CD4-positive, alpha-beta T cell (primary cell): ENCODE measurements around the gene UQCRHL. TPM values are rescaled to one million over a fixed set of nuclear protein-coding genes. Genes with fewer than 3 reads are reported as not detected.

Experiments used
- ATAC-seq: fragments of 200-7000 bp; cut with Tn5 transposase; one replicate; pipeline ENCODE4 v1.10.0; 2022; ENCODE audit warnings: mild to moderate bottlenecking; ENCODE audit not compliant: poor library complexity
- CTCF ChIA-PET: fragments of 350-600 bp; sonication (Branson Sonifier 250); formaldehyde crosslinking; loops from one replicate; lab custom pipeline; 2021; ENCODE audit warnings: antibody characterized with exemption, inconsistent platforms; lab: Charles Lee
- POLR2A ChIA-PET: fragments of 350-600 bp; sonication (Branson Sonifier 250); formaldehyde crosslinking; loops from one replicate; lab custom pipeline; 2021; ENCODE audit warnings: antibody characterized with exemption, inconsistent platforms; lab: Charles Lee
- DNase-seq, 14 experiments: peaks; one replicate each; pipeline ENCODE4 v3.0.0-alpha.2; 2013 to 2020; ENCODE audit warnings: mixed read lengths in 2 of 14
- H3K27ac ChIP-seq, 2 donors: one replicate each; pipeline versions ENCODE4 v1.5.1 to v1.7.0; 2013; ENCODE audit warnings: low read length in 2 of 2, low read depth in 1 of 2, mild to moderate bottlenecking in 1 of 2
- H3K27me3 ChIP-seq, 2 experiments: 1 replicate in 1 of 2; 2 replicates in 1 of 2; pipeline versions ENCODE4 v1.6.1 to v1.7.0; 2013; ENCODE audit warnings: low read length in 2 of 2, control low read depth in 1 of 2, mild to moderate bottlenecking in 1 of 2, moderate library complexity in 1 of 2; ENCODE audit not compliant: insufficient read depth in 2 of 2, control insufficient read depth in 1 of 2
- H3K36me3 ChIP-seq: one replicate; pipeline ENCODE4 v1.6.1; 2013; ENCODE audit warnings: low read length, control low read depth; ENCODE audit not compliant: insufficient read depth
- H3K4me1 ChIP-seq: one replicate; pipeline ENCODE4 v1.6.1; 2013; ENCODE audit warnings: low read length, control low read depth; ENCODE audit not compliant: insufficient read depth
- H3K4me3 ChIP-seq: one replicate; pipeline ENCODE4 v1.5.1; 2013; ENCODE audit warnings: mild to moderate bottlenecking, low read length, moderate library complexity
- H3K9me3 ChIP-seq, 2 experiments: 1 replicate in 1 of 2; 2 replicates in 1 of 2; pipeline versions ENCODE4 v1.6.1 to v1.7.0; 2013; ENCODE audit warnings: low read length in 2 of 2, mild to moderate bottlenecking in 2 of 2, control low read depth in 1 of 2, moderate library complexity in 1 of 2; ENCODE audit not compliant: control insufficient read depth in 1 of 2, insufficient read depth in 1 of 2
- H3K27ac Mint-ChIP-seq: one replicate; pipeline ENCODE4 v1.8.0; 2020; ENCODE audit warnings: mixed read lengths
- H3K27me3 Mint-ChIP-seq: one replicate; pipeline ENCODE4 v1.8.0; 2021; ENCODE audit warnings: mixed read lengths
- H3K36me3 Mint-ChIP-seq: one replicate; pipeline ENCODE4 v1.8.0; 2021; ENCODE audit warnings: low read depth, mixed read lengths
- H3K4me1 Mint-ChIP-seq: one replicate; pipeline ENCODE4 v1.8.0; 2021; ENCODE audit warnings: low read depth, mixed read lengths
- H3K4me3 Mint-ChIP-seq: one replicate; pipeline ENCODE4 v1.8.0; 2020; ENCODE audit warnings: mild to moderate bottlenecking, mixed read lengths
- H3K9me3 Mint-ChIP-seq: one replicate; pipeline ENCODE4 v1.8.0; 2020; ENCODE audit warnings: mixed read lengths
- intact Hi-C, 2 experiments: fragments of 100-400 bp; cut with DNase I in 1 of 2; cut with micrococcal nuclease in 1 of 2; formaldehyde crosslinking; loops; one replicate each; pipeline versions ENCODE4 v1.15.1 to v1.9.0; 2023 to 2025; cut with DNase I, micrococcal nuclease
- total RNA-seq, 174 experiments: library from RNA in 2 of 174; stranded (reverse) in 2 of 174; gene quantifications; one replicate each; pipeline ENCODE4 v1.2.3 and lab custom pipeline; 2021 to 2026
- TF ChIP-seq, protein P1 (sequence below): fragments of 200-600 bp; IDR thresholded peaks from one replicate; pipeline ENCODE4 v1.8.0; 2022; ENCODE audit warnings: antibody characterized with exemption, mild to moderate bottlenecking

Gene UQCRHL
- total RNA-seq, 2 experiments from 2014 or later, result 0.25 to 0.69 TPM

DNA sequence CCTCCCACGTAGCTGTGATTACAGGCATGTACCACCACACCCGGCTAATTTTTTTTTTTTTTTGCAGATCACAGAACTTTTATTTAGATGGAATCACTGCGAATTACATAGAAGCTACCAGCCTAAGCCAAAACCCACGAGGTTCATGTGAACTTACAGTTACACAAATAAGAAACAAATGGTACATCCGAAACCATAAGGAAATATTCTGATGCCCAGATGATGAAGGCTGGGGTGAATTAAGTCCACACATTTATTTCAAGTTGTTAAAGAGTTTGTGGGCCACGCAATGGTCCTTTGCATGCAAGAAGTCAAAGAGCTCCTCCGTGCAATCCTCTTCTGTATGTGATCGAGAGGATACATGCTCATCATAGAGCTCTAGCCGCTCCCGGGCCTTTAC is 328 bp downstream of the UQCRHL start:
- no peaks in the 10 kb centered on the region for H3K36me3 ChIP-seq
- no peaks in the 10 kb centered on the region for H3K4me1 Mint-ChIP-seq
- H3K4me3 Mint-ChIP-seq, result no peak overlapping the region
- intact Hi-C loops, result no loop called here
- H3K4me3 ChIP-seq, result no peak overlapping the region
- CTCF ChIA-PET, result no interaction called here
- H3K9me3 ChIP-seq, result no peaks in the 10 kb centered on the region
- peaks cover 2% of the 10 kb centered on the region for H3K4me1 ChIP-seq
- peaks cover 0 to 2% of the 10 kb centered on the region in 2 experiments for H3K27me3 ChIP-seq
- ATAC-seq (no peak), DNase-seq (no peak)
- POLR2A ChIA-PET, result no interaction called here
- no peaks in the 10 kb centered on the region for H3K36me3 Mint-ChIP-seq
- peaks cover 6% of the 10 kb centered on the region for H3K27me3 Mint-ChIP-seq
- no peak overlapping the region for H3K27ac Mint-ChIP-seq
- H3K27ac ChIP-seq, result no peak overlapping the region
- H3K9me3 Mint-ChIP-seq, result no peaks in the 10 kb centered on the region
- TF ChIP-seq, protein P1, sequence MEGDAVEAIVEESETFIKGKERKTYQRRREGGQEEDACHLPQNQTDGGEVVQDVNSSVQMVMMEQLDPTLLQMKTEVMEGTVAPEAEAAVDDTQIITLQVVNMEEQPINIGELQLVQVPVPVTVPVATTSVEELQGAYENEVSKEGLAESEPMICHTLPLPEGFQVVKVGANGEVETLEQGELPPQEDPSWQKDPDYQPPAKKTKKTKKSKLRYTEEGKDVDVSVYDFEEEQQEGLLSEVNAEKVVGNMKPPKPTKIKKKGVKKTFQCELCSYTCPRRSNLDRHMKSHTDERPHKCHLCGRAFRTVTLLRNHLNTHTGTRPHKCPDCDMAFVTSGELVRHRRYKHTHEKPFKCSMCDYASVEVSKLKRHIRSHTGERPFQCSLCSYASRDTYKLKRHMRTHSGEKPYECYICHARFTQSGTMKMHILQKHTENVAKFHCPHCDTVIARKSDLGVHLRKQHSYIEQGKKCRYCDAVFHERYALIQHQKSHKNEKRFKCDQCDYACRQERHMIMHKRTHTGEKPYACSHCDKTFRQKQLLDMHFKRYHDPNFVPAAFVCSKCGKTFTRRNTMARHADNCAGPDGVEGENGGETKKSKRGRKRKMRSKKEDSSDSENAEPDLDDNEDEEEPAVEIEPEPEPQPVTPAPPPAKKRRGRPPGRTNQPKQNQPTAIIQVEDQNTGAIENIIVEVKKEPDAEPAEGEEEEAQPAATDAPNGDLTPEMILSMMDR, result no peak

DNA sequence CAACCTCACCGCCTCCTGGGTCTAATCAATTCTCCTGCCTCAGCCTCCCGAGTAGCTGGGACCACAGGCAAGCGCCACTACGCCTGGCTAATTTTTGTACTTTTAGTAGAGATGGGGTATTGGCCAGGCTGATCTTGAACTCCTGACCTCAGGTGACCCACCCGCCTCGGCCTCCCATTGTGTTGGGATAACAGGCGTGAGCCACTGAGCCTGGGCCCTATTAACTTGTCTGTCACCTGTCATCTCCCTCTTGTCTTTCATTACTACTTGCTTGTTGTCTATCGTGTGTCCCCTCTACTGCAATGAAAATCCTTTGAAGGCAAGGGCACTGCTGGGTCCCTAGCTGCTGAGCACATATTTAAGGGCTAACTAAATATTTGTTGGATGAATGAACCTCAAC is 3.4 kb downstream of the UQCRHL start:
- TF ChIP-seq, protein P1, result no peak
- no peak overlapping the region for H3K4me3 ChIP-seq
- H3K27ac ChIP-seq, result no peak overlapping the region
- Mint-ChIP-seq H3K36me3 (no peaks in the 10 kb centered on the region), H3K27me3 (peaks cover 10% of the 10 kb centered on the region), H3K27ac (no peak overlapping the region), H3K4me3 (no peak overlapping the region), H3K9me3 (no peaks in the 10 kb centered on the region), H3K4me1 (no peaks in the 10 kb centered on the region)
- peaks cover 0 to 2% of the 10 kb centered on the region in 2 experiments for H3K27me3 ChIP-seq
- ChIA-PET CTCF (interaction anchor here (0.6 to 1.3 kb wide), 3 partner anchors 9 to 172 kb away, joined by 3 read pairs; partner anchors contain the start of gene ZBTB17), POLR2A (no interaction called here)
- ATAC-seq (no peak), DNase-seq (no peak)
- no peaks in the 10 kb centered on the region for H3K36me3 ChIP-seq
- intact Hi-C loops, result loop anchor here in 1 of 2 experiments (5.0 kb wide), 1 partner anchor 203 kb away; no protein-coding TSS in a partner anchor
- H3K9me3 ChIP-seq, result no peaks in the 10 kb centered on the region
- H3K4me1 ChIP-seq, result peaks cover 2% of the 10 kb centered on the region

DNA sequence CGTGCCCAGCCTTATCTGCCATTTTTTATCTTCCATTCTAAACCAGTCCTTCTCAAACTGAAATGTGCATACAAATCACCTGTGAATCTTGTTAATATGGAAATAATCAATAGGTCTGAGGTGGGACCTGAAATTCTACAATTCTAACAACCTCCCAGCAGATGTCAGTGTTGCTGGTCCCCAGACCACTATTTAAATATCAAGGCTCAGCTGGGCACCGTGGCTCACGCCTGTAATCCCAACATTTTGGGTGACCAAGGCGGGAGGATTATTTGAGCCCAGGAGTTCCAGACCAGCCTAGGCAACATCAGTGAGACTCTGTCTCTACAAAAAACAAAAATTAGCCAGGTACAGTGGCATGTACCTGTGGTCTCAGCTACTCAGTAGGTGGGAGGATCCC is 4.1 kb downstream of the UQCRHL start:
- Histone ChIP-seq H3K4me1 (peaks cover 2% of the 10 kb centered on the region), H3K36me3 (no peaks in the 10 kb centered on the region), H3K27ac (no peak overlapping the region), H3K27me3 (peaks cover 0 to 2% of the 10 kb centered on the region in 2 experiments), H3K9me3 (no peaks in the 10 kb centered on the region), H3K4me3 (no peak overlapping the region)
- no peak overlapping the region for H3K27ac Mint-ChIP-seq
- no peaks in the 10 kb centered on the region for H3K4me1 Mint-ChIP-seq
- peaks cover 10% of the 10 kb centered on the region for H3K27me3 Mint-ChIP-seq
- DNase-seq (peak in 5 of 14 experiments; percentile 4 to 57 (median 29)), ATAC-seq (peak; percentile 32)
- CTCF ChIA-PET, result interaction anchor here (0.6 to 1.3 kb wide), 3 partner anchors 9 to 173 kb away, joined by 3 read pairs; partner anchors contain the start of gene ZBTB17
- H3K36me3 Mint-ChIP-seq, result no peaks in the 10 kb centered on the region
- POLR2A ChIA-PET, result no interaction called here
- TF ChIP-seq, protein P1, result peak; percentile 51
- H3K9me3 Mint-ChIP-seq, result no peaks in the 10 kb centered on the region
- intact Hi-C loops, result loop anchor here in 1 of 2 experiments (5.0 kb wide), 1 partner anchor 204 kb away; no protein-coding TSS in a partner anchor
- H3K4me3 Mint-ChIP-seq, result no peak overlapping the region
